Naive thymus-derived CD8-positive, alpha-beta T cell (primary cell): ENCODE data around the gene CRACR2B. TPM values are rescaled to one million over a fixed set of nuclear protein-coding genes. Genes with fewer than 3 reads are reported as not detected.
A peak's percentile ranks its signal among the peaks of the same experiment; 100 is the strongest.

ENCODE experiments used
- ATAC-seq, 2 donors: fragments of 150-1000 bp; cut with Tn5 transposase in 1 of 2; sonication (Bioruptor Pico), chemical (Tn5 transposase) in 1 of 2; 1 replicate in 1 of 2; 2 replicates in 1 of 2; pipeline ENCODE4 v1.10.0; 2021; ENCODE audit warnings: mild to moderate bottlenecking in 2 of 2, moderate library complexity in 2 of 2
- POLR2A ChIA-PET: fragments of 350-600 bp; sonication (Branson Sonifier 250); formaldehyde crosslinking; loops from one replicate; lab custom pipeline; 2021; ENCODE audit warnings: antibody characterized with exemption; lab: Charles Lee
- DNase-seq, 10 donors: peaks; one replicate each; pipeline versions ENCODE4 v3.0.0 to v3.0.0-alpha.2; 2020 to 2022
- H3K27ac Mint-ChIP-seq, 10 donors: one replicate each; pipeline ENCODE4 v1.8.0; 2020 to 2022; ENCODE audit warnings: mild to moderate bottlenecking in 10 of 10, mixed read lengths in 10 of 10, moderate library complexity in 4 of 10, inconsistent platforms in 1 of 10
- H3K27me3 Mint-ChIP-seq, 5 donors: one replicate each; pipeline ENCODE4 v1.8.0; 2021 to 2022; ENCODE audit warnings: mixed read lengths in 5 of 5
- H3K36me3 Mint-ChIP-seq, 3 donors: one replicate each; pipeline ENCODE4 v1.8.0; 2020 to 2022; ENCODE audit warnings: mixed read lengths in 3 of 3, mild to moderate bottlenecking in 2 of 3, inconsistent platforms in 1 of 3
- H3K4me1 Mint-ChIP-seq, 4 donors: one replicate each; pipeline ENCODE4 v1.8.0; 2021 to 2022; ENCODE audit warnings: mixed read lengths in 4 of 4
- H3K4me3 Mint-ChIP-seq, 10 donors: one replicate each; pipeline ENCODE4 v1.8.0; 2020 to 2022; ENCODE audit warnings: mild to moderate bottlenecking in 10 of 10, mixed read lengths in 10 of 10, moderate library complexity in 6 of 10, inconsistent platforms in 1 of 10
- H3K9me3 Mint-ChIP-seq, 9 donors: one replicate each; pipeline ENCODE4 v1.8.0; 2020 to 2022; ENCODE audit warnings: mixed read lengths in 9 of 9, mild to moderate bottlenecking in 3 of 9, inconsistent platforms in 1 of 9, moderate library complexity in 1 of 9
- polyA plus RNA-seq, 3 donors: library from polyadenylated mRNA; unstranded; fragments of 300-500 nt; fragmentation: Illumina TruSeq; gene quantifications; one replicate each; pipeline ENCODE4 v1.2.3, GENCODE V29; 2021
- total RNA-seq, 8 experiments: library from RNA in 2 of 8; stranded (reverse) in 2 of 8; gene quantifications; one replicate each; pipeline ENCODE4 v1.2.3 and lab custom pipeline; 2021 to 2026

Gene CRACR2B
- total and polyA plus RNA-seq, 5 experiments from 2014 or later = 0.18 to 0.85 (median 0.60) TPM; not detected in 2

GRCh38 chr11:789943-790342 lies 37.8 kb upstream of the CRACR2B start, which contains the start of gene CEND1:
CEND1 (minus strand) TSS chr11:790090; CDS start chr11:788576, 1,514 bp downstream.
- peak within 1 kb of the TSS in 2 of 10 donors; percentile 10 to 35 for H3K4me3 Mint-ChIP-seq
- no peaks in the 10 kb centered on the region for H3K9me3 Mint-ChIP-seq
- H3K4me1 Mint-ChIP-seq = peaks cover 6 to 21% (median 14%) of the 10 kb centered on the region in 4 donors
- ATAC-seq = peak; percentile 50 to 58
- peak in 1 of 10 donors; percentile 25 for DNase-seq
- peaks cover 0 to 15% (median 4%) of the 10 kb centered on the region in 3 donors for H3K36me3 Mint-ChIP-seq
- POLR2A ChIA-PET = interaction anchor here (1.0 to 1.8 kb wide), 2 partner anchors 14 to 43 kb away, joined by 3 to 4 read pairs; partner anchors contain the start of genes CD151 and PIDD1
- peak within 1 kb of the TSS in 1 of 10 donors; percentile 70 for H3K27ac Mint-ChIP-seq
- H3K27me3 Mint-ChIP-seq = peaks cover 0 to 5% (median 0%) of the 10 kb centered on the region in 5 donors

DNA sequence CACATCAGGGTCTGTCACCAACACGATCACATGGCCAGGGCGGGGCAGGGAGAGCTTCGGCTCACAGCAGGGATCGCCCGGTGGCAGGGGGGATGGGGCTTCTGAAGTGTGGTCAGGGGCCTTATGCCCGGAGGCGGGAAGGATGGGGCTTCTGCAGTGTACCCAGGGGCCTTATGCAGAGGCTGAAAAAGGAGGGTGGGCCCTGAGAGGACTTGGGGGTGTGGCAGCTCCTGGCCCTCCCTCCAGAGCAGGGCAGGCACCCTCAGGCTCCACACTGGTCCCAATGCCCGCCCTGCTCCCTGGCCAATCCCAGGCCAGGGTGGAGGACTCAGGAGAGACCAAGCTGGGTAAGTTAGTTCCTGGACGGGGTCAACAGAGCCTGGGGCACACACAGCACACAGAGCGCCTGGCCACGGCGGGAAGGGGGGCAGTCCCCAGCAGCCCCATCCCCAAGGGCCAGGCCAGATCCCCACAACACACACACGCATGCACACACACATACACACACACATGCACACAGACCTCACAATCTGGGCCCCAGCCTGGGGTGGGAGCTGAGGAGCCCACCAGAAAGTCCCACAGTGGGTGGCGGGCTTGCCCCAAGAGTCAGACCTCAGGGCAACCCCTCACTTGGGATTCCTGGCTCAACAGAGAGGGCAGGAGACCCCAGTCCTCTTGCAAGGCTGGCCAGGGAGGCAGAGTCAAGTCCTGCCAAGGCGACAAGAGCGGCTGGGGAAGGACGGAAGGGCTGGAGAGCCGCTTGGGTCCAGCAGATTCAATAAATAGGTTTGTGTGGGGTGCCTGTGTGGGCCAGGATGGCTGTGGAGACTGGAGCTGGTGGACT lies 36.8 kb upstream of the CRACR2B start:
- peak overlapping the region in 1 of 10 donors; percentile 33 for H3K27ac Mint-ChIP-seq
- H3K4me1 Mint-ChIP-seq = peaks cover 6 to 20% (median 16%) of the 10 kb centered on the region in 4 donors
- DNase-seq (no peak), ATAC-seq (no peak)
- peaks cover 0 to 5% (median 0%) of the 10 kb centered on the region in 5 donors for H3K27me3 Mint-ChIP-seq
- H3K36me3 Mint-ChIP-seq = peaks cover 0 to 15% (median 4%) of the 10 kb centered on the region in 3 donors
- H3K4me3 Mint-ChIP-seq = peak overlapping the region in 1 of 10 donors; percentile 62
- H3K9me3 Mint-ChIP-seq = no peaks in the 10 kb centered on the region
- POLR2A ChIA-PET = interaction anchor here (1.0 to 1.8 kb wide), 2 partner anchors 13 to 42 kb away, joined by 3 to 4 read pairs; partner anchors contain the start of genes CD151 and PIDD1

DNA sequence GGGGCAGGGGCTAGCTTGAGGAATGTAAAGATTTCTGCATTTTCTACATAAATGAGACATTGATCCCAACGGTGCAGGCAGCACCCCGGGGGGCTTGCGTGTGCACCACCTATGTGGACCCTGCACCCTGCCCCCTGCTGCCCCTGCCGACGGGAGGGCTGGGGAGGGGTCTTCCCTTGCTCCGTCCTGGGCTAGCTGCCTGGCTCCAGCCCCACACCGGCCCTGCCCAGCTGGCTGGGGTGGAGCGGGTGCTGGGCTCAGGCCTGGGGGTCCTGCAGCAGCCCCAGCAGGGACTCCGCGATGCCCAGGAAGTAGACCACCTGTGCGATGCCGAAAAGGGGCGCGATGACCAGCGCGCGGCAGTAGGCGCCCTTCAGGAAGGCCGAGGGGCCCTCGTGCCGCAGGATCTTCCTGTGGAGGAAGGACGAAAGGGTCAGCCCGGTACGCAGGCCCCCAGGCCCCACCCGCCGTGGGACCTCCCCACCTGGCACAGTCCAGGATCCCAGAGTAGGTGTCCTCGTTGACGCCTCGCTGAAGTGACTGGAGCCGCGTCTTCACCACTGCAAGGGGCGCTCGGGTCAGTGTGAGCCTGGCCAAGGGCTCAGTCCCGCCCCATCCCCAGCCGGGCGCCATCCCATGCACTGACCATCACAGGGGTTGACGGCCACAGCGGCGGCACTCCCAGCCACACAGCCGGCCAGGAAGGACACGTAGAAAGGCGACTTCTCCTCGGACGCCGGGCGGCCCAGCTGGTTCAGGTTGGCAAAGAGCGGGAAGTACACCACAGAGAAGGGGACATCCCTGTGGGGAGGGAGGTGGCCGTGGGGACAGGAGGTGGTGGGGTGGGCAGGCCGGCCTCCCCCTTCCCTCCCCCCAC lies 35.8 kb upstream of the CRACR2B start:
- POLR2A ChIA-PET = interaction anchor here (0.6 to 1.2 kb wide), 2 partner anchors 9 to 562 kb away, joined by 3 to 4 read pairs; no protein-coding TSS in a partner anchor
- Mint-ChIP-seq H3K4me3 (no peak overlapping the region), H3K4me1 (peaks cover 4 to 24% (median 23%) of the 10 kb centered on the region in 4 donors), H3K27ac (no peak overlapping the region), H3K27me3 (peaks cover 0 to 5% (median 0%) of the 10 kb centered on the region in 5 donors), H3K36me3 (peaks cover 0 to 16% (median 4%) of the 10 kb centered on the region in 3 donors), H3K9me3 (no peaks in the 10 kb centered on the region)
- ATAC-seq (no peak), DNase-seq (no peak)

DNA sequence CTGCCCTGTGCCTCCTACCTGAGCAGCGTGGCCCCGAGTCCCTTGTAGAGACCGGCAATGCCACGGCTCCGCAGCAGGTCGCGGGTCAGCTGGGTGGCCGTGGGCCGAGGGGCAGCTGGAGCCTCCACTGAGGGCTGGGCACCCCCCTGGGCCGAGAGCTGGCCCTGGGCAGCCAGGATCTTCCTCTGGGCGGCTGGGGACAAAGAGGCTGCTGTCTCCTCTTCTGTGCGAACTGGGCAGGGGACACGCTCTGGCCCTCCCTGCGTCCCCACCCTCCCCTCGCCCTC lies 35.2 kb upstream of the CRACR2B start:
- no peak for DNase-seq
- peaks cover 0 to 16% (median 4%) of the 10 kb centered on the region in 3 donors for H3K36me3 Mint-ChIP-seq
- no peak for ATAC-seq
- no peaks in the 10 kb centered on the region for H3K9me3 Mint-ChIP-seq
- POLR2A ChIA-PET = interaction anchor here (0.6 to 1.2 kb wide), 3 partner anchors 9 to 1542 kb away, joined by 3 to 4 read pairs (median 3); no protein-coding TSS in a partner anchor
- no peak overlapping the region for H3K27ac Mint-ChIP-seq
- H3K4me3 Mint-ChIP-seq = no peak overlapping the region
- H3K4me1 Mint-ChIP-seq = peaks cover 6 to 29% (median 29%) of the 10 kb centered on the region in 4 donors
- peaks cover 0 to 5% (median 0%) of the 10 kb centered on the region in 5 donors for H3K27me3 Mint-ChIP-seq

DNA sequence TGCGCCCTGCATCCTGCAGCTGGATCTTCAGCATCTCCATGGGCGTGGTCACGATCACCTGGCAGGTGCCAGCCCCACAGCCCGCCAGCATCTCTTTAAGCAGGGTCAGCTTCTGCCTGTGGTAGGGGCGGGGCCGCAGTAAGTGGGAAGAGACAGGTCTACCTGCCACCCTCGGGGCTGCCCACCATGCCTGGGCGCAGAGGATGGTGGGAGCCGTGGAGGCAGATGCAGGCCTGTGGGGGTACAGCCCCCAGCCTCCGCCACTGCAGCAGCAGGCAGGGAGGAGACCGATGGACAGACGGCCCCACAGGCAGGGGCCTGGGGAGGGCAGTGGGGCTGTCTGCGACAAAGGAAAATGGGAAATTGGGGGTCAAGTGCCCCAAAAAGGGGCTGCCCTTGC lies 34.8 kb upstream of the CRACR2B start:
- Mint-ChIP-seq H3K9me3 (no peaks in the 10 kb centered on the region), H3K4me3 (peak overlapping the region in 1 of 10 donors; percentile 38), H3K27ac (no peak overlapping the region), H3K27me3 (peaks cover 0 to 5% (median 0%) of the 10 kb centered on the region in 5 donors), H3K4me1 (peaks cover 4 to 27% (median 26%) of the 10 kb centered on the region in 4 donors), H3K36me3 (peaks cover 0 to 16% (median 4%) of the 10 kb centered on the region in 3 donors)
- DNase-seq (no peak), ATAC-seq (no peak)
- POLR2A ChIA-PET = interaction anchor here (0.6 to 1.2 kb wide), 4 partner anchors 10 to 1542 kb away, joined by 3 to 5 read pairs (median 4); partner anchors contain the start of gene GATD1

DNA sequence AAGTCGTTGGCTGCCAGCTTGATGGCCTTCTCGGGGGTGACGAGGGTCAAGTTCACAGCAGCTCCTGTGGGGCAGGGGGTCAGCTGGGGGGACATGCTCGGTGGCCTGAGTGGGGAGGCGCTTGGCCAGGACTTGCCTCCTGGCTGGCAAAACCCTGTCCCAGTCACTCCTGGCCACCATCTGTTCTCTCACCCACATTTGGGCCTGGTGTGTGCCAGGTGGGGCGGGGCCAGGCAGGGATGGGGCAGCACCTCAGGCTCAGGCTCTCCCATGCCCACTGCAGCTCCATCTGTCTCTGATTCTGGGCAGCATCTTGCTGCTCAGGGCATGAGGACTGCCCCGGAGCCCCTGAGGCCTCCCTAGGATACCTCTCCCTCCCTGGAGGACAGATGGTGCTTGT lies 34.2 kb upstream of the CRACR2B start:
- POLR2A ChIA-PET = interaction anchor here (1.0 to 1.2 kb wide), 2 partner anchors 10 to 16 kb away, joined by 3 to 5 read pairs; partner anchors contain the start of gene GATD1
- no peak overlapping the region for H3K27ac Mint-ChIP-seq
- DNase-seq (no peak), ATAC-seq (no peak)
- H3K4me1 Mint-ChIP-seq = peaks cover 4 to 24% (median 22%) of the 10 kb centered on the region in 4 donors
- no peaks in the 10 kb centered on the region for H3K9me3 Mint-ChIP-seq
- peak overlapping the region in 6 of 10 donors; percentile 6 to 76 (median 26) for H3K4me3 Mint-ChIP-seq
- H3K36me3 Mint-ChIP-seq = peaks cover 0 to 16% (median 4%) of the 10 kb centered on the region in 3 donors
- H3K27me3 Mint-ChIP-seq = peaks cover 0 to 5% (median 0%) of the 10 kb centered on the region in 5 donors

- Mint-ChIP-seq H3K27ac (no peak overlapping the region), H3K36me3 (peaks cover 0 to 16% (median 4%) of the 10 kb centered on the region in 3 donors), H3K9me3 (no peaks in the 10 kb centered on the region), H3K4me3 (peak overlapping the region; percentile 14 to 94 (median 40)), H3K4me1 (peaks cover 4 to 21% (median 19%) of the 10 kb centered on the region in 4 donors), H3K27me3 (peaks cover 0 to 1% (median 0%) of the 10 kb centered on the region in 5 donors)
- POLR2A ChIA-PET = interaction anchor here (0.8 to 1.4 kb wide), 3 partner anchors 9 to 35 kb away, joined by 3 to 5 read pairs (median 3); partner anchors contain the start of gene GATD1
- DNase-seq = no peak
- ATAC-seq = no peak
Measured at GRCh38 chr11:794013-794765, 33.5 kb upstream of the CRACR2B start.

DNA sequence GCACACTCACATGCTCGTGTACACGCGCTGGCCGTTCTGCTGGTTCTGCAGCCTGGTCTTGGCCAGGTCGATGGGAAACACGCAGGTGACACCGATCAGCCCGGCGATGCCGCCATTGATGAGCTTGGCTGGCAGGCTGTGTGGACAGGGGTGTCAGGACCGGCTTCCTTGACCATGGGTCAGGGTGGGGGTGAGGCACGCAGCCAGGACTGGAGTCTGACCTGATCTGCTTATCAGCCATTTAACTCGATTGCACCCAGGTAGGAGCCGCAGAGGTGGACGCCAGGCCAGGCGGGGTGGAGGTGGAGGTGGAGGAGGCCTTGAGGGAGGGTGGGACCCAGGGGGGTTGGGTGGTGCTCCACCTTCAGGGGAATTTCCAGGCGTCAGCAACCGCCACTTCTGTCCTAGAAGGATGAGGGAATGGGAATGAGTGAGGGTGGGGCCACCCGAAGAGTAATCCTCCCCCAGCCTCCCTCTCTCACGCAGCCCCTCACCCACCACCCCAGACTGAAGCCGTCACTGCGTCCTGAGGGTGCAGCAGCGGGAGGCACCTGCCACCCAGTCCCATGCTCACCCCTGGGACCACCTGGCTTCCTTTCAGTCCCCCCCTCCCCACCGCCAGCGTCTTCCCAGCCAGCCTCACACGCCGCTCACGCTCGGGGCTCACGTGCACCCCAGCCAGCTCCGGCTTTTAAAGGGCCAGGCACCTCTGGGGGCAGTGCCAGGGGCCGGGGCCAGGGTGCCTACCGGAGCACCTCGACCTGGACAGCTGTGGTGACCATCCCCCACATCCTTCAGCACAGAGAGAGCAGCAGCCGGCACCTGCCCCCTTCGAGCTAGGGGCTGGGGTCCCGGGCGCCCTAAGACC lies 32.7 kb upstream of the CRACR2B start:
- DNase-seq (no peak), ATAC-seq (no peak)
- H3K36me3 Mint-ChIP-seq = peaks cover 0 to 16% (median 4%) of the 10 kb centered on the region in 3 donors
- peak overlapping the region in 1 of 10 donors; percentile 29 for H3K27ac Mint-ChIP-seq
- H3K9me3 Mint-ChIP-seq = no peaks in the 10 kb centered on the region
- H3K27me3 Mint-ChIP-seq = peaks cover 0 to 1% (median 0%) of the 10 kb centered on the region in 5 donors
- peak overlapping the region; percentile 42 to 97 (median 62) for H3K4me3 Mint-ChIP-seq
- peaks cover 4 to 21% (median 19%) of the 10 kb centered on the region in 4 donors for H3K4me1 Mint-ChIP-seq
- POLR2A ChIA-PET = interaction anchor here (0.6 to 3.2 kb wide), 12 partner anchors 9 to 1507 kb away, joined by 3 to 29 read pairs (median 7); partner anchors contain the start of genes DEAF1, GATD1, PIDD1 and PNPLA2

DNA sequence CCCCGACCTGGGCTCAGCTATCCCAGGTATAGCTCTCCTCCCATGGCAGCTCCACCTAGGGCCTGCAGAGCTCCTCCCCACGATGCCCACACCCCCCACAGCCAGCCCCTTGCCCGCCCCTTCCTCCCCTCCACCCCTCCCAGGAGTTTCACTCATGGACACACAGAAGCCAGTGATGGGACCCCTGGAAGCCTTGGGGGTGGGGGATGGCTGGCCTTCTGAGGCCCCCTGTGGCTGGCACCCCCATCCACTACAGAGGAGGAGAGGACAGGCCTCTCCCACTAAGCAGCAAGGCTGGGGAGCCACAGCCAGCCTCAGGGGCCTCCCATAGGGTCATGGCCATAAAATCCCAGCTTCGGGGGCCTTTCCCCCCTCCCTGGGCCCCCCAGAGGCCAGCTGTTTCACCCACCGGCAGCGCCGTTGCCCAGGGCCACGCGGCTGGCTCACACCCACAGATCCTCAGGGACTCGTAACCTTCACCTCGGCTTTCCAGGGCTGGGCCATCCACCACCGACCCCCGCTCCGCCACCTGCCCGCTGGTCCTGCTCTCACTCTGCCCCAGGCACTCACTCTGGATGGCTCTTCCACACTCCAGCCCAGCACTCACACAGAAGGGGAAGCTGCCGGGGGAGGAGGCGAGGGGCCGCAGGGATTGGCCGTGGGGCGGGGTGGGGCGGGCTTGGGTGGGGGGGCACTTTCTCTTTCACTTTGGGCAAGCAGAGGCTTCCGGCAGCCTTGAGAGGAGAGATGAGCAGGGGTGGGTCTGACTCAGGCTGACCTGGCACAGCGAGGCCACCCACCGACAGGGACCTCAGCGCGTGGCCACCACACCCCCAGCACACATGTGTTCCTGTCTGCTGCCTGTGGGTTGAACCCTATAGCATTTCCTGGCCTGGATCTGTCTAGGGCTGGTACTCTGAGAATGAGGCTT lies 31.8 kb upstream of the CRACR2B start:
- Mint-ChIP-seq H3K9me3 (no peaks in the 10 kb centered on the region), H3K36me3 (peaks cover 0 to 16% (median 4%) of the 10 kb centered on the region in 3 donors), H3K27me3 (peaks cover 0 to 1% (median 0%) of the 10 kb centered on the region in 5 donors), H3K4me1 (peaks cover 4 to 24% (median 19%) of the 10 kb centered on the region in 4 donors), H3K27ac (peak overlapping the region; percentile 72 to 98 (median 94)), H3K4me3 (peak overlapping the region; percentile 84 to 97 (median 90))
- ATAC-seq (peak; percentile 38 to 42), DNase-seq (peak; percentile 55 to 87 (median 70))
- POLR2A ChIA-PET = interaction anchor here (0.6 to 3.2 kb wide), 12 partner anchors 9 to 1507 kb away, joined by 3 to 29 read pairs (median 8); partner anchors contain the start of genes DEAF1, GATD1, PIDD1 and PNPLA2
